GM18951 (cell line): ENCODE measurements around the gene NFIA.

Source experiments
- POLR2A ChIP-seq: IDR thresholded peaks from 4 replicates; pipeline ENCODE4 v1.6.1; 2011; ENCODE audit warnings: mild to moderate bottlenecking; ENCODE audit not compliant: insufficient read length, insufficient read depth; ENCODE audit errors: extremely low read depth
- in situ Hi-C: fragments of 300-500 bp; cut with MboI; formaldehyde crosslinking; loops from one replicate; pipeline ENCODE4 v1.12.0; 2022; ENCODE audit warnings: low sequenced_read_pairs, mixed read lengths, inconsistent platforms; ENCODE audit not compliant: unreplicated experiment

NFIA gene

DNA sequence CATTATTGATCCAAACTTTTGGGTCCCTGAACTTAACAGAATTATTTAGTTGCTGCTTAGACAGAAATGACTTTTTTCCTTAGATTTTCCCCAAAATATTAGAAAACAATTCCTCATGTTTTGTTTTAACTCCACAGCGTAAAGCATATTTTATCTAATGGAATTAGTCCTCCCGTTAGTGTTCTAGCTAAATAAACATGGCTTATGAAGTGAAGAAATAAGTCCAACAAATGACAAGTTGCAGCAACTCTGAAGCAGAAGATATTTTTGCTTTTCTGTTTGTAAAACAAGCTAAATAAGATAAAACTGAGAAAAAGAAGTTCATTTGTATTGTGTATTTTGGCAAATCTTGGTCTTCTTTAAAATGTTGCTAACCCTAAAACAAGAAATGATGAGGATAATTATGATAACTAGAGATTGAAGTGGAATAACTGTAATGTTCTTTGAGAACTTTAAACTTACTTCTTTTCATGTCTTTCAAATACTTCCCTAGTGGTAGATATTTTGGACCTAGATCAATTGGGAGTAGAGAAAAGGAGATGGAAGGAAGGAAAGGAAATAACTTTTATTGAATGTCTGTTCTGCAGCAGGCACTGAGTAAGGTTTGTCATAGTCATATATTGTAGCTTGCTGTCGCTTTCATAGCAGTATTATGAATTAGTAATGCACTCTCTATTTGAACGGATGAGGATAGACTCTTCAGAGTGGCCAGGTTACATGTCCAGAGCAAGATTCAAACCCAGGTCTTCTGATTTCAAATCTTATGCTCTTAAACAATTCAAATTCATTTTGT is 12.5 kb downstream of the NFIA start:
- no peak for TF ChIP-seq POLR2A
- in situ Hi-C loops: no loop called here

GRCh38 chr1:61095470-61095812 is 13.1 kb downstream of the NFIA start:
- TF ChIP-seq POLR2A: no peak
- in situ Hi-C loops: no loop called here

- in situ Hi-C loops: no loop called here
Observed at GRCh38 chr1:61097317-61097716, 15.0 kb downstream of the NFIA start.

DNA sequence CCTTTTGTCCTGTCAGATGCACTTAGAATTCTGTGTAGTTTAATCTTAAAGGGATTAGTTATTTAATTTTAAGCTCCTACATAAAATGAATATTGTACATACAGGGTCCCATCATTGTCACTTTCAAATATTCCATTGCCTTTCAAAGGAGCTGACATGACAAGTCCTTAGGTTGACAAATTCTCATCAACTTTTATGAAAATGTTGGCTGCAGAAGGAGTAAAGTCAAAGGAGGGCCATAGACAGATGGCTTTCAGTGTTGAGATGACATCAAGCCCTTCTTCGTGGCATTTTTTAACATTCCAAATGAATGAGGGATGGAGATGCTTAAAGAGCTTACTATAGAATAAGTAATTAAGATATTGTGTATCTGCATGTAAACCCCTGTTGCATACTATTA is 15.4 kb downstream of the NFIA start:
- in situ Hi-C loops: no loop called here

More at GRCh38 chr1:61097317-61097716, 15.0 kb downstream of the NFIA start:
- no peak for TF ChIP-seq POLR2A

DNA sequence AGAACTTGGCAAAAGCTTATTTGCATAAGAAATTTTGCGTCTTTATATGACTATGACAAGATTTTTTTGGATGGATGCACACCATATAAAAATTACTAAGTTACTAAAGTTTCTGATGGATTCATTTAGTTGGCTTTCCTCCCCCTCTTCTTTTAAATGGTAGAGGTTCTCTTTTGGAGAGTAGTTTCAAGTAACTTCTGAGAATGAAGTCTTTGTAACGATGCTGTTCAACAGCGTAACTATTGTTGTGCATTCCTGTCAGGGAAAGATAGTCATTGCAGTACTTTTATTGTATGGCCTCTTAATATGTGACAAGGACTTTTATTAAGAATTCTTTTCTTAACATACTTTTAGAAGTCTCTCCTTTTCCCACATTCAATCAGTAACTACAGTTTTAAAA is 16.0 kb downstream of the NFIA start:
- TF ChIP-seq POLR2A: no peak
- in situ Hi-C loops: no loop called here

More for the DNA sequence above, 15.4 kb downstream of the NFIA start:
- no peak for TF ChIP-seq POLR2A

DNA sequence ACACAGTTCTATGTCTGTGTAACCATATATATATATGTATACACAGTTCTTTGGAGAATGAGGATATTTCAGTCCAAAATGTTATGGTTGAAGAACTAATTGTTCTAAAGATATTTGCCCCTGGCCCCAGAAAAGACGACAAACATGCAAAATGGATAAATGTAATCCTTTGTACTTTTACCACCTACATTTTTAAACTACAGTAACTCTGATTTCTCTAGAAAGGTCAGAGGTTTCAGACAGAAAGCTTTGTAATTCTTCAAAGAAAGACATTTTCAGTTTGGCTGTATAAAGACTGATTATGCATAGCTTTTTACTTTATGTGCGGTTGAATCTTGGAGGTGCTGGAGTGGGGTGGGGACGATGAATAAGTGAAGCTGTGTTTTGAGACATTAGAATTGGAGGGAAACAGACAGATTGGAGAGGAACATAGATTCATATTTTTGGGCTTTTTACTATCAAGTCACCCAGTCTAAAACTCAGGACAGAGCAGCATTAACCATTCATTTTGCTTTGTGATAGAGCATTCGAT is 16.6 kb downstream of the NFIA start:
- no peak for TF ChIP-seq POLR2A
- in situ Hi-C loops: no loop called here

DNA sequence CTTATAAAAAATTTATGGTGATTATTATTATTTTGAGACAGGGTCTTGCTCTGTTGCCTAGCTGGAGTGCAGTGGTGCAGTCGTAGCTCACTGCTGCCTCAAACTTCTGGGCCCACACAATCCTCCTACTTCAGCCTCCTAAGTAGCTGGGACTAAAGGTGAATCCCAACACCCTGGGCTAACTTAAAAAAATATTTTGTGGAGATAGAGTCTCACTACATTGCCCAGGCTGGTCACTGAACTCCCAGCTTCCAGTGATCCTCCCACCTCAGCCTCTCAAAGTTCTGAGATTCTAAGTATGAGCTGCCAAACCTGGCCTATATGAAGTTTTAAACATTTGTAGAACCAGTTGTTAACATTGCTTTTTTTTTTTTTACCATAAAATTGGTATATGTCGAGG is 18.2 kb downstream of the NFIA start:
- TF ChIP-seq POLR2A: no peak
- in situ Hi-C loops: no loop called here

DNA sequence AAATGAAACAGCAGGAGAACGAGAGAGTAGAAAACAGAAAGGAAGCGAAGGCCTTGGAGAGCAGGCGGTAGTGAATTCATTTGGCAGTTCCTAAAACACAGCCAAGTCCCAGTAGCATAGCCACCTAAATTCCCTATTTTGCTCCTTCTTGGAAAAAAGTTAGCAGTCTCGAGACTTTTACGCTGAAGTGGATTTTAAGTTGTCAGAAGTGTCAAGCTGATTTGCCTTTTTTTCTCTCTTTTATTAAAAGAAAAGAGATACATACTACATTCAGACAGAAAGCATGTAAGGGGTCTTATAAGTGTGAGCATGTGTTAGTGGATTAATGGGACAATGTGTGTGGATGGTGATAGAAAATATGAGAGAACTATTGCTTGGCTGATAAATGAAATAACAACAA is 19.2 kb downstream of the NFIA start:
- TF ChIP-seq POLR2A: no peak
- in situ Hi-C loops: no loop called here

GRCh38 chr1:61102041-61102440 is 19.7 kb downstream of the NFIA start:
- TF ChIP-seq POLR2A: no peak
- in situ Hi-C loops: no loop called here

- in situ Hi-C loops: no loop called here
- TF ChIP-seq POLR2A: no peak
Observed at GRCh38 chr1:61102621-61103020, 20.3 kb downstream of the NFIA start.

GRCh38 chr1:61104220-61104671 is 21.9 kb downstream of the NFIA start:
- in situ Hi-C loops: no loop called here
- TF ChIP-seq POLR2A: no peak

DNA sequence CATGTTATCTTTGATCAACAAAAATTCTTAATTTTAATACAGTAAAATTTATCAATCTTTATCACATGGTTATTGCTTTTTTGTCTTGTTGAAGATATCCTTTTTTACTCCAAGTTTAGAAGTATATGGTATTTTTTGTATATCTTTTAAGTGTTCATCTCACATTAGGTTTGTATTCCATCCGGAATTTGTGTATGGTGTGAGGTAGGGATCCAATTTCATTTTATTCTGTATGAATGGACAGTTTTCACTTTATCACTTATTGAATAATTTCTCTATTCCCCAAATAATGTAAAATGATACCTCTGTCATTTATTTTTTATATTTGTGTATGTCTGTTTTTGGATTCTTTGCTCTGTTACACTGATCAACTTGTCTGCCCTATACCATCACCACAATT is 25.3 kb downstream of the NFIA start:
- TF ChIP-seq POLR2A: no peak
- in situ Hi-C loops: no loop called here

GRCh38 chr1:61109158-61109557 is 26.8 kb downstream of the NFIA start:
- no peak for TF ChIP-seq POLR2A
- in situ Hi-C loops: no loop called here

DNA sequence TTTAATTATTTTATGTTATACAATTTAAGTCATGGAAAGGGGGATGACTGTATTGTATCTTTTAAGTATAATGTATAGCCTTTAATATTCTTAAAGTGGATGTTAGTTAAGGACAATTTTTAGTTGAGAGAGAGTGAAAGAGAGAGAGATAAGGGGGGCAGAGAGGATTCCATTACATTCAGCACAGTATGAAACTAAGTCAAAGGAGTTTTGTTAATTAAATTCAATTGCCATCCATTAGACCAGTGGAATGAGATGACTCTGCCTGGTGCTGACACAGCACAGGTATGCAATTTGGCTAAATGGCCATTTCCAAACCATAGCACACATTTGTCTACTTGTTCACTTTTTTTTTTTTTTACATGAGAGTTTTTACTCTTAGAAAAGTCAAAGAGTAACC is 27.5 kb downstream of the NFIA start:
- in situ Hi-C loops: no loop called here
- no peak for TF ChIP-seq POLR2A
